BE2C (cell line): Measurements from ENCODE around the gene COL20A1.

Experiments used
- DNase-seq: peaks from one replicate; pipeline ENCODE4 v3.0.0-alpha.2; 2020
- H3K27me3 ChIP-seq: fragments of 250-450 bp; sonication (Bioruptor Pico); 2 replicates; pipeline ENCODE4 v1.5.1; 2020; ENCODE audit warnings: mild to moderate bottlenecking
- H3K36me3 ChIP-seq: fragments of 250-450 bp; sonication (Bioruptor Pico); 2 replicates; pipeline ENCODE4 v1.5.1; 2020; ENCODE audit warnings: mild to moderate bottlenecking
- H3K4me1 ChIP-seq: fragments of 250-450 bp; sonication (Bioruptor Pico); 2 replicates; pipeline ENCODE4 v1.5.1; 2020
- H3K4me3 ChIP-seq: 2 replicates; pipeline ENCODE4 v1.5.1; 2011; ENCODE audit warnings: low read depth, low read length
- H3K9me3 ChIP-seq: fragments of 250-450 bp; sonication (Bioruptor Pico); 2 replicates; pipeline ENCODE4 v1.5.1; 2020
- TF ChIP-seq, protein P1 (sequence below): IDR thresholded peaks from 2 replicates; pipeline ENCODE4 v1.5.1; 2012; ENCODE audit warnings: mild to moderate bottlenecking, low read depth, low read length

The COL20A1 gene

GRCh38 chr20:63257629-63258028 is 35.4 kb upstream of the COL20A1 start:
- peaks cover 42% of the 10 kb centered on the region for H3K27me3 ChIP-seq
- H3K4me1 ChIP-seq, result no peaks in the 10 kb centered on the region
- no peaks in the 10 kb centered on the region for H3K36me3 ChIP-seq
- H3K4me3 ChIP-seq, result no peak overlapping the region
- no peak for DNase-seq
- H3K9me3 ChIP-seq, result no peaks in the 10 kb centered on the region; the same call in 1 of the 2 replicates
- TF ChIP-seq, protein P1, sequence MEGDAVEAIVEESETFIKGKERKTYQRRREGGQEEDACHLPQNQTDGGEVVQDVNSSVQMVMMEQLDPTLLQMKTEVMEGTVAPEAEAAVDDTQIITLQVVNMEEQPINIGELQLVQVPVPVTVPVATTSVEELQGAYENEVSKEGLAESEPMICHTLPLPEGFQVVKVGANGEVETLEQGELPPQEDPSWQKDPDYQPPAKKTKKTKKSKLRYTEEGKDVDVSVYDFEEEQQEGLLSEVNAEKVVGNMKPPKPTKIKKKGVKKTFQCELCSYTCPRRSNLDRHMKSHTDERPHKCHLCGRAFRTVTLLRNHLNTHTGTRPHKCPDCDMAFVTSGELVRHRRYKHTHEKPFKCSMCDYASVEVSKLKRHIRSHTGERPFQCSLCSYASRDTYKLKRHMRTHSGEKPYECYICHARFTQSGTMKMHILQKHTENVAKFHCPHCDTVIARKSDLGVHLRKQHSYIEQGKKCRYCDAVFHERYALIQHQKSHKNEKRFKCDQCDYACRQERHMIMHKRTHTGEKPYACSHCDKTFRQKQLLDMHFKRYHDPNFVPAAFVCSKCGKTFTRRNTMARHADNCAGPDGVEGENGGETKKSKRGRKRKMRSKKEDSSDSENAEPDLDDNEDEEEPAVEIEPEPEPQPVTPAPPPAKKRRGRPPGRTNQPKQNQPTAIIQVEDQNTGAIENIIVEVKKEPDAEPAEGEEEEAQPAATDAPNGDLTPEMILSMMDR, result no peak

GRCh38 chr20:63258781-63259180 is 34.2 kb upstream of the COL20A1 start:
- Histone ChIP-seq H3K4me1 (no peaks in the 10 kb centered on the region), H3K27me3 (peaks cover 37% of the 10 kb centered on the region), H3K9me3 (no peaks in the 10 kb centered on the region; the same call in 1 of the 2 replicates), H3K36me3 (no peaks in the 10 kb centered on the region), H3K4me3 (no peak overlapping the region)
- no peak for DNase-seq
- TF ChIP-seq, protein P1, result no peak

DNA sequence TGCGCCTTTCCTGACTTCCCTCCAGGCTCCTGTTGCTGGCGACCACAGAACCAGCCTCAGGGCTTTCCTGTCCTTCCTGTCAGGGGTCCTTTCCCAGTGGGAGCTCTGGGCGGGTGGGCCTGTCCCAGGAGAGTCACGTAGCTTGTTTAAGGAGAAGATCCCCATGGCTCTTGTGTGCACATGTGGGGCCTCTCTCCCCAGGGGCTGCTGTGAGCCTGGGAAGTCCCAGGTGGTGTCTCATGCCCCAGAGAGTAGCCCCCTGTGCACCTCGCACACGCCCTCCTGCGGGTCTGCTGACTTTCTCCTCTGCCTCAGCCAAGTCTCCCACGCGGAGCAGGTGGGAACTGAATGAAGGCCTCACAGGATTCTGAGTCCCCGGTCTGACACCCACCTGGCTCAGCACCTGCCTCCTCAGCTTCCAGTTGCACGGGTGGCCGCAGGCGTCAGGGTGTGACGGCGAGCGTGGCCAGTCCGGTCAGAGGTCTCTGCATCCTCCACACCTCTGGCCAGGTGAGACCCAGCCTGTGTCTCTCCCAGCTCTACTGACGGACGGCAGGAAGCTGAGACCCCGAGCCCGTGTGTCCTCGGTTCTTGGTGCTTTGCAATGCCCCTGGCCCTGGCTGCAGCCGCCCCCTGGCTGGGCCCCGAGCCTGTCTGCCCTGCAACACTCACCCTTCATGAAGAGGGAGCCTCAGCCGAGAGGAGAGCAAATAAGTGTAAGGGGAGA is 33.1 kb upstream of the COL20A1 start:
- H3K27me3 ChIP-seq, result peaks cover 37% of the 10 kb centered on the region
- H3K4me1 ChIP-seq, result no peaks in the 10 kb centered on the region
- no peaks in the 10 kb centered on the region for H3K36me3 ChIP-seq
- H3K4me3 ChIP-seq, result no peak overlapping the region
- TF ChIP-seq, protein P1, result no peak
- H3K9me3 ChIP-seq, result no peaks in the 10 kb centered on the region; the same call in 1 of the 2 replicates
- no peak for DNase-seq

DNA sequence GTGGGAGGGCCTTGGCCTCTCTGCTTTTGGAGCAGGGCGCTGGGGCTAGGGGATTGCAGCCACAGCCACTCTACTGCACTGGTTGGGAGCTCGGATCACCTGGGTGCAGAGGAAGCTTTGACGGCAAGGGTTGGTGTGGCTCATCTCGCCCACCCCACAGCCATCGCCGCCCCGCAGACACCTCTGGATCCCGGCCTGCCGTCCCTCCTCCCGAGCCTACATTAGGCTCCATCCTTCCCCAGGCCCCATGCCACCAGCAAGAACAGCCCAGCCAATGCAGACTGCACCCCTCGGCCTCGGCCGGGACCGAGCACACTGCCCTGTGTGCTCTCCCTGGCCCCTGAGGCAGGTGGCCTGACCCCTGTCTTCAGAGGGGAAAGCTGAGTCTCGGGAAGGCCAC is 32.5 kb upstream of the COL20A1 start:
- Histone ChIP-seq H3K9me3 (no peaks in the 10 kb centered on the region; the same call in 1 of the 2 replicates), H3K4me3 (no peak overlapping the region), H3K36me3 (no peaks in the 10 kb centered on the region), H3K27me3 (peaks cover 31% of the 10 kb centered on the region), H3K4me1 (no peaks in the 10 kb centered on the region)
- DNase-seq, result no peak
- TF ChIP-seq, protein P1, result no peak

GRCh38 chr20:63261060-63261794 is 31.8 kb upstream of the COL20A1 start:
- TF ChIP-seq, protein P1, result no peak
- no peaks in the 10 kb centered on the region for H3K36me3 ChIP-seq
- H3K9me3 ChIP-seq, result no peaks in the 10 kb centered on the region; the same call in 1 of the 2 replicates
- no peak overlapping the region for H3K4me3 ChIP-seq
- H3K4me1 ChIP-seq, result no peaks in the 10 kb centered on the region
- no peak for DNase-seq
- H3K27me3 ChIP-seq, result peaks cover 24% of the 10 kb centered on the region
